Epidermal melanocyte (primary cell): ENCODE data around the gene LOC101059915.

Source experiments
- DNase-seq: peaks from one replicate; pipeline ENCODE4 v3.0.0; 2011; ENCODE audit warnings: low spot score; ENCODE audit not compliant: insufficient read length

The LOC101059915 gene

DNA sequence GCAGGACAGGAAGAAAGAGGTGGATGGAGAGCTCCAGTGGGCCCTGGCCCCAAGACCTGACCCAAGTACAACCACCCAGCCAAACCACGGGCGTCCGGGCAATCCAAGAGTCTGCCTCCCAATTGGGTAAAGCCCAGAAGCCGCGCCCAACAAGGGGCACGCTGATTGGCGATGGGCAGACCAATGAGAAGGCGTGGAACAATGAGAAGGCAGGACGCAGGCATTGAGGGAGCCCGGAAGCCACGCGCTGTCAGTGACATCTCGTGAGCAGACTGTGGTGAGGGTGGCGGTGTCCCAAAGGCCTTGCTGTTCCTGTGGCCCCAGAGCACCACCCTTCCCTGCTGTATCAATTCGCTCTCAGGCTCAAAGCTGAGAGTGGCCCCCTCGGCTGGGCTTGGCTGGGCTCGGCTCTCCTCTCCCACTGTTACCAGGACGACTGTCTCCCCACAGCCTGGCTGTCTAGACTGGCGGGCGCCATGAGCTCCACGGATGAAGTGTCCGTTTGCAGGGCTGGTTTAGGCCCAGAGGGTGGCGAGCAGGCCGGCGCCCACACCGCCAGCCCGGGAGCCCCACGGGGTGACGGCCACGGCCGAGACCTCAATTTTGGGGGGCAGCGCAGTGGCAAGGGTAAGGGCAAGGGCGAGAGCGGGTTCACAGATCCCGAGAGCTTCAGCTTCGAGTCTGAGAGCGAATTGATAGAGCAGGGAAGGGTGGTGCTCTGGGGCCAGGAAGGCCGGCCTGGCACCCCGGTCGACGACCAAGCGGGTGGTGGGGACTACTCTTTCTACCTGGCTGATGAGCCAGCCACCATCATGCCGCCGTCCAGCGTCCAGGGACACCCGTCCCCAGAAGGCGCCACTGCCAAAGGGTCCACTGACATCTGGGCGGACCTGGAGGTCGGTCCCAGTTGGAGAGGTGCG is at the start of gene LOC101059915:
LOC101059915 (plus strand) TSS at position 219 of the 920 bp plus-strand sequence.
- no peak for DNase-seq

DNA sequence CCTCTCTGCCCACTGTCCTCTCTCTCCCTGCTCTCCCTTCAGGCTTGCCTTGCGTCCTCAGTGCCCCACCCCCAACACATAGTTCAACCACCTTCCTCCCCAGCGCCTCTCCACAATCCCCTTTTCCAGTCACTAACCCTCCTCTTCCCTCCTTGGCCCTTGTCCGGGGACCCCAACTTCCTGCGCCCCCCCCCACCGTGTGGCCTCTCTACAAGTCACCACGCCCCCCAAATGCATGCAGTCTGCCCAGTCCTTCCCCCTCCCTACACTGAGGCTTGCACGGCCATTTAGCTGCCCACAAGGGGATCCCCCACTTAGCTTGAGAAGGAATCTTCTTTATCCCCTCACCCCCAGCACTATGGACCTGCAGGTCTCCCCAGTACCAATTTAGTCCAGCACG is 49.6 kb upstream of the LOC101059915 start:
- no peak for DNase-seq

DNA sequence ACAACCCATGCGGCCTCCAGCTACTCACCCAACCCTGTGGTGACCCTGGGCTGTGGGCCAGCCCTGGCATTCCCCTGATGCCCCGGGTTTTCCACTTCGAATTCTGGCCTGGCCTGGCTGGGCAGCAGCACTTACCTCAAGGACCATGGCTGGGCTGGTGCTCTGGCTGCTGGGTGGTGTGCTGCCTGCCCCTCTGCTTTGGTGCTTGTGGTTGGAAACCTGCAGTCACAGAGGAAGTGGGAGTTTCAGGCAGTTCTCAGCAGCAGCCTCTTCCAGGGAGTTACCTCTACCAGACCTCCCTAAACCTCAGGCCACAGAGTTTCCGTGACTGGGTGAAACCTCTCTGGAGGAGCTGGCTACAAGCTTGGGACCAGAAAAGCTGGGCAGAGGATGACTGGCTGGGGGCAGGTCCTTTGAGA is 49.0 kb upstream of the LOC101059915 start, which contains the start of gene CXCR3:
CXCR3 (minus strand) TSS at position 209 of the 419 bp plus-strand sequence; CDS start at position 147, 62 bp downstream.
- DNase-seq, result no peak

DNA sequence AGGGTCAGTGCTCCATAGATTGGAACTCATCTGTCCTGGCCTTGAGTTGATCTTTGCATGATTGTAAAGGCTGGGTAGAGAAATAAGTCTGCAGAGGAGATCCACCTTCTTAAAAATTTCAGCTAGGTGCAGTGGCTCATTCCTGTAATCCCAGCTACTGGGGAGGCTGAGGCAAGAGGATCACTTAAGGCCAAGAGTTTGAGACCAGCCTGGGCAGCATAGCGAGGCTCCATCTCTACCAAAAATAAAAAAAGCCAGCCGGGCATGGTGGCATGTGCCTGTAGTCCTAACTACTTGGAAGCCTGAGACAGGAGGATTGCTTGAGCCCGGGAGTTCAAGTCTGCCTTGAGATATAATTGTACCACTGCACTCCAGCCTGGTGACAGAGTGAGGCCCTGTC is 48.6 kb upstream of the LOC101059915 start:
- DNase-seq, result no peak

DNA sequence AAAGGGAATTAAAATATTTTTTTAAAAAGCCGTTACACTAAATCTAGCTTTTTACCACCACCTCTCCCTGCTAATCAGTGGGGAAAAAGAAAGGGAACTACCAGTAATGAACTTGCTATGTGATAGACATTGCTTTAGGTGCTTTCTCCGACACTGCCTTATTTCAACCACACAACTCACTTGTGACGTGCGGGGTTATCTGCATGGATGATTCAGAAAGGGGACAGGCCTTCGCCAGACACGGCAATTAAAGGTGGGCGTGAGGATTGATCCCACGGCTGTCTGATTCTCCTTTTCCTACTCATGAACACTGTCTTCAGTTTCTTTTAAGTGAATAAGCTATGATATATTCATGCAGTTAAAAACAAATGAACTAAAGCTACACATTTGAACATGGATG is 48.2 kb upstream of the LOC101059915 start:
- no peak for DNase-seq

DNA sequence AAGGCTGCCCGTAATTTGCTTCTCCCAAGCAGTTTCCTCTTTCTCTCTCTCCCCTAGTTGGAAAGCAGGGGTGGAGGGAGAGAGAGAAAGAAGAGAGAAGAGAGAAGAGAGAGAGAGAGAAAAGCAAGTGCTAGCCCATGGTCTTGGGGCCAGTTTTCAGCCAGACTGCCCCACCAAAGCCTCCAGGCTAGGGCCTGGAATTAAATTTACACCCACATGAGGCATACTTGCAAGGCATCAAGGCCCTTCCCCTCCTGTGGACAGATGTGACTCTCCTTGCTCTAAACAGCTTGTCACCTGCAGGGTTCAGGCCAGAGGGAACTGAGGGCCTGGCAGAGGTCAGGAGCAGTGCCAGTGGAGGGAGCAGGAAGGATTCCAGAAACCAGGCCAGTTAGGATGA is 47.4 kb upstream of the LOC101059915 start:
- no peak for DNase-seq

DNA sequence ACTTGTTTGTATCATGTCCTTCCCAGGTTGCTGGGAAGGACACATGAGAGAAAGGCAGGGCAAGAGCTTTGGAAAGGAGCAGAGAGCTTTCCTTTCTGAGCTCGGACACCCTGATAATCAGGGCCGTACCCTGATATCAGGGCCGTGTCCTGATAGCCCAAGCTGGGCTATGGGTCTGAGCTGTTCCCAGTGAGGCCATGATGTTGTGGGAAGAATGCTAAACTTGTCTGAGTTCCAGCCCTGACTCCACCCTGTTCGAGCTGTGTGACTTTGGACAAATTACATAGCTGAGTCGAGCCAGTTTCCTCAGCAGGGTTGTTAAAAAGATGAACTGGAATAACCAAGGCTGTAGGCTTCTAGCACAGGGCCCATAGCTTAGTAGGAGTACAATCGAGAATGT is 45.7 kb upstream of the LOC101059915 start:
- DNase-seq, result no peak

DNA sequence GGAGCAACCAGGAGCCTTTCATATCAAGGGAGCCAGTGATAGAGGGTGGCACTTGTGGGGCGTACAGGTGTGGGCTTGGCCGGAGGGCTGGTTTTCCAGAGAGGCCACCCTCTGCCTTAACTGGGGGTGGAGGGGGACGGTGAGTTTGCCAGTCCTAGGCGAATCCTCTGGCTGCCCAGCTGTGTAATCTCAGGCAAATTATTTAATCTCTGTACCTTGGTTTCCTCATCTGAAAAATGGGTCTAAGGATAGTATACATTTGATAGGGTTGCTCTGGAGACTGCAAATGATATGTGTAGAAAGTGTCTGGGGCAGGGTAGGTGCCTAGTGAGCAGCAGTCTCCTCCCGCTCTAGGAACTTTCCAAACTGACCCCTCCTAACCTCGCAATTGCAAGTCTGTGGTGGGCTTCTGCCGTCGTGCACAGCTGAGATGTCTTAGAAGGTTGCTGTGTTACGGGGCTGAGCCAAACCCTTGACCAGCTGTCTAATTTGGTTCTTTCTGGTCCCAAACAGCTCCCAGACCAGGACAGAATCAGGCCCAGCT is 45.2 kb upstream of the LOC101059915 start:
- no peak for DNase-seq

DNA sequence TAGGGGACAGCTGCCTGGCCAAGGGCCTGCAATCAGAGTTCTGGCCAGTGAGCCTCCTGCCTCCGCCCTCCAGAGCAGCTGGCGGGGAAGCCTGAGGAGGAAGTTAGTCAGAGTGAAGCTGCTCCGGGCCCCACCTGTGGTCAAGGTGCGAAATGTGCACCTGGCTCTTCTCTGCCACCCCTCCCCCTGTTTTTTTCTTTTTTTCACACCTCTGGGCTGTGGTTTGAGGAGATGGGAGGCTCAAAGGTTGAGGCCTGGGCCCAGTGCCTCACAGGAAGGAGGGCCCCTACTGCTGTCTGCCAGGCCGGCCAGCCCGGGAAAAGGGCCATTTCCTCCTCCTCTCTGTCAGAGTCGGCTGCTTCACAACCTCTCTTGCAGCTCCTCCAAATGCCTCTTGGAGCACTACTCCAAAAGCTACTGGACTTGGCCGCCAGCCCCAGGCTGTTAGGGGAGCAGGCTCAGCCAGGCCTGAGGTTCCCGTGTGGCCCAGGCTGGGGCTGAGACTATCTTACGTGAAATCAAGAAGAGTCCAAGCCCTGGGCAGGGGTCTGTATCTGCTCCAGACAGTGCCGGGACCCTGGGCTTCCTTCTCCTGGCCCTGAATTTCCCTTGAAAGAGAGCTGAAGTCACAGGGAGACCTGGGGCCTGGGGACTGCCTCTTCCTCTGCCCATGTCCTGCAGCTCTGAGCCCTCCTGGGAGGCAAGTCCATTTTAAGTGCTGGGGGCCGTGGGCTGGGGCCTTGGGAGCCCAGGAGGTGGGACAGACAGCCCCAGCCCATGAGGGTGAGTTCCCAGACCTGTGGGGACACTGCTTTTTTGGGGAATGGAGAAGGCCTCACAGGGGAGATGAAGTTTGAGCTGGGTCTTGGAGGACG is 44.5 kb upstream of the LOC101059915 start:
- peak; percentile 27 for DNase-seq

DNA sequence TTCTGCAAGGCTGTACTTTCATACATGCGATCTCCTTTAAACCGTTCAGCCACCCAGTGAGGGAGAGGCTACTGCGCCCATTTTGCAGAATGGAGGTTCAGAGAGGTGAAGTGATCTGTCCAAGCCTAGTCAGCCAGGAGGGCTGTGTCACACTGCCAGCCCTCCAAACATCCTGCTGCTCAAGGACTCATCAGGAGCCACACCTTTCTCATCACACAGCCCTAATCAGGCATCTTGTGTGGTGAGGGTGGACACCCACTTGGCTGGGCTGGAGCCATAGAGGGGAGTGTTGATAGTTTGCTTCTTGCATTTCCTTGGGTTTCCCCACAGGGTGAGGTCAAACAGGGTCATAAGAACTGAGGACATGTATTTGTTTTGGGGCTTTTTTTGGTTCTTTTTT is 43.6 kb upstream of the LOC101059915 start:
- no peak for DNase-seq

DNA sequence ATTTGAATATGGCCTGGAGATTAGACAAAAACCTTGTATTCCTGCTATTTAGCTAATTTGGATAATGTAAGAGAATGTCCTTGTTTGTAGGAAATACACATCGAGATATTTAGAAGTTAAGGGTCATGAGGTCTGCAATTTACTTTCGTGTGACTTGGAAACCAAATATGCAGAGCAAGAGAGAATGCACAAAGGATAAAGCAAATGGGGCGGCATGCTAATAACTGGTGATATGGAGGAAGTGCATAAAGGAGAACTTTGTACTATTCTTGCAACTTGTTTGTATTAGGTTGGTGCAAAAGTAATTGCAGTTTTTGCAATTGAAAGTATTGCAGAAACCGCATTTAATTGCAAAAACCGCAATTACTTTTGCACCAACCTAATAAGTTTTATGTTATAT is 41.9 kb upstream of the LOC101059915 start:
- no peak for DNase-seq

DNA sequence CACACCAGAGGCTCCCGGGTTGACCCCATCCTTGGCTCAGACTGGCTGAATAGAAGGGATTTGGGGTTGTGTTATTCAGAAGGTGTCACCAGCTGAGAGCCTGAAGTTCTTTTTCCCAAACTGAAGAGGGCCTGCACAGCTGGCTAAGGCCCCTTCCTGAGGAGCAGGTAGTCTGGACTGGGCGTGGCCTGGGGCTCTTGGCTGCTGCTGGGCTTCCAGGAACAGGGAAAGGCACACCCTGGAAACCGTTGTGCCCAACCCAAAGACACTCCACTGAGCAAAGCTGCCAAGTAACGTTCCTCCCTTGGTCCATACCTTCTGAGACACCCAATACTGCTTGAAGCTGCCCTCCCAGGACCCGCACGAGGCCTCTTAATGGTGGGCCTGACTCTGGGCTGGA is 40.8 kb upstream of the LOC101059915 start:
- no peak for DNase-seq

DNA sequence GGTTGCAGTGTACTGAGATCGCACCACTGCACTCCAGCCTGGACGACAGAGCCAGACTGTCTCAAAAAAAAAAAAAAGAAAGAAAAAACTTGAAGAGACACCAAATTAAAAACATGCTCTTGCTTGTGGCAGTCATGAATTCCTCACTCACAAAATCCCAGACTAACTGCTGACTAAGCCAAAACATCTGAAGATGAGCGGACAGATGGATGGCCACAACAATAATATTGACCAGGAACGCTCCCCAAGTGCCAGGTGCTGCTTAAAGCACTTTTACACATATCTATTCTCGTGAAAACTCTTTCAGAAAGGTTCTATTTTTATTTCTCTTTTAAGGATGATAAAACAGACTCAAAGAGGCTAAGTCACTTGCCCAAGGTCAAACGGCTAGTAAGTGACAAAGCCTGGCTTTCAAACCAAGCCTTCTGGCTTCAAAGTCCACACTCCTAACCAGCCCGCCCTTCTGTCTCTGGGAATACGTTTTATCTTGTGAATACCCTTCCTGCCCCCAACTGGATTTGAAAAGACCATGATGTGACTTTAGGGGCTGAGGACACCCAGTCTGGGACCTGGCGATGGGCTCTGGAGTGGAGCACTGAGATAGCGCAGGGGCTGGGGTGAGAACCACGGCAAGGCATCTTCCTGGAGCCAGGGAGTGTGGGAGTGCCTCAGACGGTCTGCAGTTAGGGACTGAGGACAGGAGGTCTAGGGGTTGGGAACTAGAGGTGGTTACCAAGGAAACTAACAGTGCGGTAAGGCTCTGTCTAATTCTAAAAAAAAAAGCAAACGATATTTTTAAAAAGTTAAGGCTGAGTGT is 39.5 kb upstream of the LOC101059915 start:
- no peak for DNase-seq

DNA sequence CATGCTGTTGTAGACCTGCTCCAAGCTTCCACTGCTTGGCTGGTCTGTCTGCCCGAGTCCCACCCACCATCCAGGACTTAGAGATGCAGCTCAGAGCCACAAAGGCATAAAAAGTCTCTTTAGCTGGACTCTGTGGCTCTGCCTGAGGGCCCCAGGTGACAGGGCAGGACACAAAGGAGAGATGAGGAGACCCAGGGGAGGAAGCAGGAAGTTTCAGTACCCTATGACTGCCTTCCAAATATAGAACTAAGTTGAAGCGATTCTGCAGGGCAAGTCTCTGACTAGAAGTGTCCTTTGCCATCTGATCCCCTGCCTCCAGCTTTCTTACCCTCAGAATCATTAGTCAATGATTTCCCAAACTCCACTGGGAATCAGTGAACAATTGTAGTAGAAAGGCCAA is 37.9 kb upstream of the LOC101059915 start:
- DNase-seq, result no peak

DNA sequence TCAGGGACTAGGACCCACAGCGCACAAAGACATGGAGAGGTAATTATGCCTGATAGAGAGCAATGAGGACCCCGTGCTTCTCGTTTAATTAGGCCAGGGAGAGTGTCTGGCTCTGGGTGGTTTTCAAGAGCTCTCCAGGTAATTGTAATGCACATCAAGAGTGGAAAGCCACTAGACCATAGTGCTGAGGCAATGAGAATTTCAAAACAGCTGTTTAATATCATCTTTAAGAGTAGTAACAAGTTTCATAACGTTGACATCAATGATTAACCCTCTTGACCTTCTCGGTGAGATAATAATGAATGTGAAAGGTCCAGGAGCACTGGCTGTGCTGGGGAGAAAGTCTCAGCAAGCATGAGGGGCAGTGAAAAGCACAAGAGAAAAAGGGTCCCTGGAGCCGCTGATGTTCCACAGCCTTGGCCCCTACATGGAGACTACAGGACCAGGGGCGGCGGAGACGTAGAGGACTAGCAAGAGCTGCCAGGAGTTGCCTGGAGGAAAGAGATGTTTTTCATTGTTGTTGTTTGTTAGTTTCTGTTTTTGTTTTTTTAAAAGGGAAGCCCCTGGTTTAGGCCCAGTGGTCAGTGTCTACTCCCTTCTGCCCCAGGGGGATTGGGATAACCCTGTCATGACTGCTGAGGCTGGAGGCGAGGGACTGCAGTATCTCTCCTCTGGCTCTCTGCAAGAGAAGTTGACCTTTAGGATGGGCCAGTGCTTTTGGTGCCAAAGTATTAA is 34.3 kb upstream of the LOC101059915 start:
- DNase-seq, result no peak

DNA sequence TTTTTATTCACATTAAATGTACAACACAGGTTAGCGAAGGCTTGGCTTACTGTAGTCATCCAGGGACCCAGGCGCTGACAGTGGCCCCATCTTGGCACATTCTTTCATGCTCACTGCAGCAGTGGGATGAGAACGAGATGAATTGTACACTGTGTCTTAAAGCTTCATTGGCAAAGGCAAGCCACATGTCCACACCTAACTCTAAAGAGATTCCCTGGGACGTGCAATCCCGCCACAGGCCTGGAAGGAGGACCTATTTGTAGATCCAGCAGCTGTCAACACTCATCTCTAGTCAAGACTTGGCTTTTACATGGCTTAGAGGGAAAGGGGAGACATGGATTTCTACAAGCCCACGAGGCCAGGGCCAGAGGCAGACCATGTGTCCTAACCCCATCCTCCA is 33.0 kb upstream of the LOC101059915 start:
- no peak for DNase-seq

DNA sequence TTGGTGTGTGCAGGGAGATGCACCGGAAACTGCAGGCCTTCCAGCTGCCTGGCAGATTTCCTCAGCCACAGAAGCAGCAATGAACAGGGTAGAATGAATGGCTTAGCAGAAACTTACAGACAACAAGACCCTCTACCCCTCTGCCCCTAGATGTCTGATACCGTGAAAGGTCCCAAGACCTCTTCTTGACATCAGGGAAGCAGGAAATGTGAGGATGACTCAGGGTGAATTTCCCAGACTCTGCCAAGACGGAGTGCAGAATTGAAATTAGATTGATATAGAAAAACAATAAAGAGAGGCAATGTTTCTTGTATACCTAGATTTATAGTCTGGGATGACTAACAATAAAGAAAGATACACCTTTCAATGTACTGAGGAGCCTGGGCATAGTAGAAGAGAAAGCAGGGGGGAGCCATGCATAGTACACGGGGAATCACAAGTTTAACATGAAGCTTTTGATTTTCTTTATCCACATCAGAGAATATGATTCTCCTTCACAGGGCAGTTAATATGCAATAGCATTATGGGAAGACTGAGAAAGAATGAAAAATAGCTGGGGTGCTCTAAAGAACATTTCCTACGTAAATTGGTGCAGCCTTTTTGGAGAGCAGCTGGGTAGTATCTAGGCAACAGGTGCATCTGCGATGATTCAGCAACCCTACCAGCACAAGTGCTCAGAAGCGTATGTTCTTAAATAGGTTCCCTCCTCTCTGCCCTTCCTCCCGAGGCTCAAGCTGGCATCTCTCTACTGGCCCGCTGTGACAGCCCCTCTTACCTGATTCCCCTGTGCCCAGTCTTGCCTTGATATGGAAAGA is 30.7 kb upstream of the LOC101059915 start:
- no peak for DNase-seq

DNA sequence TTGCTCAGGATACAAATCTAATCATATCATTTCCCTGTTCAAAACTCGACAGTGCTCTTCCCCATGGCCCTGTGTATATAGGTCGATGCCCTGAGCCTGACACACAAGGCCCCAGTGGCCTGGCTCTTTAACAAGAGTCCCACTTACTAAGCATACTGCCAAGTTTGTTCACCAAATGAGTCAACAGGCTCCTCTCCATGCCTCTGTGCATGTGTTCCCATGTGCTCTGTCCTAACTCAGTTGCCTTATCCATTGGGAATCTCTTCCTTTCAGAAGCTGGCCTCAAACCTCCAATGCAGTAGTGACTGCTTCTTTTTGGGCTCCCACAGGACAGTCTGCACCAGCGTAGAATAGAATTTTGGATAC is 30.1 kb upstream of the LOC101059915 start:
- no peak for DNase-seq

DNA sequence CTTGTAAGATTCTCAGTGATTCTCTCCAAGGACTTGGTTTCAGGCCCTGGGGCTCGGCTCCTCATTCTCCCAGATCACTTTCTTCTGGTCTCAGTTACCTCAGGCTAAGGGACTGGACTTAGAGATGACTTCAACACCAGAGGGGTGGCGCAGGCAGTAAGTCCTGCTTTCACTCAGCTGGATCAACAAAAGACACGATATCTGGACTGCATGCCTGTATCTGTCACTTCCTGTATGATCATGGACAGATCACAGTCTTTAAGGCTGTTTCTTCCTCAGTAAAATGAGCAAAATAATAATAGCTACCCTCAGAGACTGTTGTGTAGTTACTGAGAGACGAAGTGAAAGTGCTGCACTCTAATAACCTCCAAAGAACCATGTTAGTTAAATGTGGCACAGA is 29.5 kb upstream of the LOC101059915 start:
- no peak for DNase-seq

DNA sequence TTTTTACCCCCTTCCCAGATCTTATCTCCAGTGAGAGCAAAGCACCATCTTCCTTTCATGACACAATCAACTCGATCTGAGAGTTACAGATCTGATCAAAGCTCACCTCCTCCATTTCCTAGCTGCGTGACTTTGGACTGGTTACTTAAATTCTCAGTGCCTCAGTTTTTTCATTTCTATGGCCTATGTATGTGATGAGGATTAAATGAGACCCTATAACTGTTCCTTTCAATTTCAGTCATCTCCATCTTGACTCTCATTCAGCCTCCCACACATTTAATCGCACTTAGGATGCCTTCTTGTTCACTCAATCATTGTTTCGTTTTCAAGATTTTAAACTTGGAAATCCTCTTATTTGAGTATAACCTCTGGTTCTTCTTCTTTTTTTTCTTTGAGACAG is 28.9 kb upstream of the LOC101059915 start:
- DNase-seq, result no peak
